Measurements from ENCODE around the gene SLC7A14.
"Not testable (repeated sequence)": the region's sequence is repeated elsewhere in the genome, so short reads cannot be mapped to it uniquely, and the experiment has no call there.

- TF ChIP-seq BRCA1 (IDR thresholded peaks at IDR 0.05; ENCODE audit: low read depth, low read length); MXI1 (IDR thresholded peaks at IDR 0.05; ENCODE audit: low read depth, low read length); MTA3 (IDR thresholded peaks at IDR 0.05; ENCODE audit: borderline replicate concordance, low read length); SP1 (IDR thresholded peaks at IDR 0.05; ENCODE audit: low read depth, low read length); RAD21 (IDR thresholded peaks at IDR 0.05; ENCODE audit: insufficient read depth, low read depth, low read length); PBX3 (IDR thresholded peaks at IDR 0.05; ENCODE audit: insufficient replicate concordance, low read depth, low read length); CBFB (IDR thresholded peaks at IDR 0.05; ENCODE audit: low read depth); HCFC1 (IDR thresholded peaks at IDR 0.05; ENCODE audit: low read length); ATF7 (IDR thresholded peaks at IDR 0.05; ENCODE audit: low read depth); ZNF592 (IDR thresholded peaks at IDR 0.05); CTCF (IDR thresholded peaks at IDR 0.05 in 2 of 3, conservative IDR thresholded peaks at IDR 0.05 in 1 of 3; ENCODE audit: control insufficient read depth in 2 of 3, extremely low read depth in 1 of 3, insufficient read depth in 1 of 3, low read depth in 3 of 3, low read length in 3 of 3): not testable (repeated sequence)
These were observed 18.3 kb downstream of the SLC7A14 start for GRCh38 chr3:170567598-170567997.
